ENCODE data around the gene ESYT2.

GRCh38 chr7:158753900-158754299 is 75.4 kb downstream of the ESYT2 start:
- TF ChIP-seq POLR2AphosphoS5 (IDR thresholded peaks at IDR 0.05) (no peak), CTCF (IDR thresholded peaks at IDR 0.05) (no peak), POLR2A (IDR thresholded peaks at IDR 0.05) (no peak), EP300 (IDR thresholded peaks at IDR 0.05) (no peak)
